Smooth muscle cell (in vitro differentiated cells): ENCODE data around the gene CSTF2. TPM values are rescaled to one million over a fixed set of nuclear protein-coding genes. Genes with fewer than 3 reads are reported as not detected.

Experiments
- DNase-seq: peaks from one replicate; lab custom pipeline; 2025; ENCODE audit not compliant: unreplicated experiment; lab: John Stamatoyannopoulos, UW
- H2AFZ ChIP-seq: fragments of 200-600 bp; sonication (generic); 2 replicates; pipeline ENCODE4 v1.6.0; 2016; ENCODE audit warnings: antibody characterized with exemption, low read depth, mild to moderate bottlenecking
- H3F3A ChIP-seq: fragments of 200-600 bp; sonication (generic); 2 replicates; pipeline ENCODE4 v1.6.0; 2017; ENCODE audit warnings: antibody characterized with exemption, low read depth
- H3K27ac ChIP-seq: fragments of 200-600 bp; sonication (generic); 2 replicates; pipeline ENCODE4 v1.5.1; 2016; ENCODE audit warnings: low read depth, mild to moderate bottlenecking
- H3K27me3 ChIP-seq: fragments of 200-600 bp; sonication (generic); 2 replicates; pipeline ENCODE4 v1.6.1; 2016; ENCODE audit warnings: low read depth, mild to moderate bottlenecking
- H3K36me3 ChIP-seq: fragments of 200-600 bp; sonication (generic); 2 replicates; pipeline ENCODE4 v1.5.1; 2016; ENCODE audit warnings: low read depth
- H3K4me1 ChIP-seq: fragments of 200-600 bp; sonication (generic); 2 replicates; pipeline ENCODE4 v1.5.1; 2016; ENCODE audit warnings: low read depth
- H3K4me2 ChIP-seq: fragments of 200-600 bp; sonication (generic); 2 replicates; pipeline ENCODE4 v1.6.0; 2016; ENCODE audit warnings: mild to moderate bottlenecking
- H3K4me3 ChIP-seq: fragments of 200-600 bp; sonication (generic); 2 replicates; pipeline ENCODE4 v1.5.1; 2016; ENCODE audit warnings: mild to moderate bottlenecking
- H3K79me2 ChIP-seq: fragments of 200-600 bp; sonication (generic); 2 replicates; pipeline ENCODE4 v1.6.0; 2016; ENCODE audit warnings: low read depth, mild to moderate bottlenecking
- H3K9ac ChIP-seq: fragments of 200-600 bp; sonication (generic); 2 replicates; pipeline ENCODE4 v1.6.0; 2016; ENCODE audit warnings: low read depth
- H3K9me3 ChIP-seq: fragments of 200-600 bp; sonication (generic); replicated peaks from 2 replicates; pipeline ENCODE4 v1.5.1; 2016; ENCODE audit warnings: low read depth
- H4K20me1 ChIP-seq: fragments of 200-600 bp; sonication (generic); 2 replicates; pipeline ENCODE4 v1.6.0; 2016; ENCODE audit warnings: low read depth
- WGBS: methylation state at CpG from one replicate; pipeline ENCODE4 v1.1.7; 2016; ENCODE audit warnings: low lambda C conversion rate; 5-methylcytosine and 5-hydroxymethylcytosine counted together
- polyA plus RNA-seq: library from polyadenylated mRNA; unstranded; fragments of >200 nt; fragmentation: Nextera tagmentation; extraction: Ambion mirVana; gene quantifications from 2 replicates; pipeline ENCODE4 v1.2.1, GENCODE V29; 2016
- total RNA-seq: library from RNA; depleted of rRNA; stranded (reverse); fragments of >200 nt; gene quantifications from 2 replicates; pipeline ENCODE4 v1.2.3, GENCODE V29; 2014
- TF ChIP-seq, protein P1 (sequence below): fragments of 200-600 bp; sonication (generic); IDR thresholded peaks from 2 replicates; pipeline ENCODE4 v1.5.1; 2017; ENCODE audit warnings: borderline replicate concordance, mild to moderate bottlenecking, antibody characterized with exemption; ENCODE audit not compliant: insufficient read depth, poor library complexity, severe bottlenecking

CSTF2 gene
- total and polyA plus RNA-seq, 2 experiments from 2014 or later: 16.7 to 23.0 TPM

DNA sequence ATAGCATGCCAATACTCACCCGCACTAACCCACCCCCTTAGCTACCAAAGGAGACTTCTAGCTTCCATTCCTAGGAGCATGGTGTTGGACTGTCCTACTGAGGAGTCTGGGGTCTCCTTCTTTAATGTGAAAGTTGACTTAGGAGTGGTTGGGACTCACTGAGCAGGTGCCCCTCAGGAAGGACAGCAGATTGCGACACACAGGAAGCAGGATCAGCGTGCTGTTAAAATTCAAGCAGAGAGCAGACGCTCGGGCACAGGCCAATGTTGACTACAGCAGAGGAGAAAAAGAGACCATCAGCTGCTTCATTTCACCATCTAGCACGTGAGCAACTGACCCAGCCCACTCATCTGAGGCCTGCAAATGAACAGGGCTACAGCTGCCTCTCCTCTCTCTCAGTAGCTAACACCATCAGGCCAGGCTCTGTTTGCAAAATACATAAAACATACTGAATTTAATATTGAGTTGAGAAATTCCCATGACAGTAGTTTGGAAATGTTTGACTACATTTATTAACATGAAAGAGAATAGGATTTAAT lies 43.2 kb downstream of the CSTF2 start:
- Histone ChIP-seq H3K27me3 (no peaks in the 10 kb centered on the region), H4K20me1 (no peaks in the 10 kb centered on the region), H2AFZ (no peak overlapping the region), H3K27ac (no peak overlapping the region), H3K9ac (no peak overlapping the region), H3K4me1 (no peaks in the 10 kb centered on the region), H3F3A (no peaks in the 10 kb centered on the region), H3K36me3 (no peaks in the 10 kb centered on the region), H3K4me3 (no peak overlapping the region), H3K4me2 (no peak overlapping the region), H3K79me2 (no peaks in the 10 kb centered on the region), H3K9me3 (no peaks in the 10 kb centered on the region)
- TF ChIP-seq, protein P1, sequence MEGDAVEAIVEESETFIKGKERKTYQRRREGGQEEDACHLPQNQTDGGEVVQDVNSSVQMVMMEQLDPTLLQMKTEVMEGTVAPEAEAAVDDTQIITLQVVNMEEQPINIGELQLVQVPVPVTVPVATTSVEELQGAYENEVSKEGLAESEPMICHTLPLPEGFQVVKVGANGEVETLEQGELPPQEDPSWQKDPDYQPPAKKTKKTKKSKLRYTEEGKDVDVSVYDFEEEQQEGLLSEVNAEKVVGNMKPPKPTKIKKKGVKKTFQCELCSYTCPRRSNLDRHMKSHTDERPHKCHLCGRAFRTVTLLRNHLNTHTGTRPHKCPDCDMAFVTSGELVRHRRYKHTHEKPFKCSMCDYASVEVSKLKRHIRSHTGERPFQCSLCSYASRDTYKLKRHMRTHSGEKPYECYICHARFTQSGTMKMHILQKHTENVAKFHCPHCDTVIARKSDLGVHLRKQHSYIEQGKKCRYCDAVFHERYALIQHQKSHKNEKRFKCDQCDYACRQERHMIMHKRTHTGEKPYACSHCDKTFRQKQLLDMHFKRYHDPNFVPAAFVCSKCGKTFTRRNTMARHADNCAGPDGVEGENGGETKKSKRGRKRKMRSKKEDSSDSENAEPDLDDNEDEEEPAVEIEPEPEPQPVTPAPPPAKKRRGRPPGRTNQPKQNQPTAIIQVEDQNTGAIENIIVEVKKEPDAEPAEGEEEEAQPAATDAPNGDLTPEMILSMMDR: no peak
- 65% methylated on average over 6 of the region's 6 CpGs for WGBS
- no peak for DNase-seq

DNA sequence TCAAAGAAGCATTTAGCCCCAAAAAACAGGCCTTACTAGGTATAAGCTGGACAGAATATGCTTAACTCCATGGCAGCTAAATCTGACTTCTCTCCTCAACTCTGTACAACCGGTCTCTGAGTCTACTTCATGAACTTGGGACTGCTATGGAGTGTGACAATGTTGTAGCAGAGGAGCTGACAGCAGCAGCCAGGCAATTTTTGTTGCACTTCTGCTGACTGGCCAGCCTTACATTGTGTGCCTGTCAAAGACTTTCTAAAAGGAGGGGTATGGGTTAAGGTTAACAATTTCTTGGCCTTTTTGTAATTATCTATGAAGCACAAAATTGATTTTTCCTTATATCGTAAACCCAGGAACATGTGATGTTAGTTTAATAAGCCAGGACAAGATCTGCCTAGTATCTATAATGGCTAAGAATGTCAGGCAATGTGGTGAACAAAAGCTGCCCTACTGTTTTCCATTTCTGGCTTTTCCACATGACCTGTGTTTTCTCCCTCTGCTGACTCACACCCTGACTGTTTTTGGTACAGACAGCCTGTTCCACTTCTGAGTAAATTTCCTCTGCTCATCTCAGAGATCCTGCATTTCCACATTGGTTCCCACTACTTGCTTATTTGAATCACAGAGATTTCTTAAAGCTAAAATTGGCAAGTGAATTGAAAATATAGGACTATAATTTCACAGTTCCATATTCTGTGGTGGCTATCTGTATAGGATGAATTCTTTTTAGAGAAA lies 44.6 kb downstream of the CSTF2 start:
- H3F3A ChIP-seq: no peaks in the 10 kb centered on the region
- H3K27me3 ChIP-seq: no peaks in the 10 kb centered on the region
- no peaks in the 10 kb centered on the region for H3K4me1 ChIP-seq
- H3K79me2 ChIP-seq: no peaks in the 10 kb centered on the region
- DNase-seq: no peak
- WGBS: 46% methylated on average over 2 of the region's 2 CpGs
- TF ChIP-seq, protein P1: no peak
- H2AFZ ChIP-seq: no peak overlapping the region
- H3K36me3 ChIP-seq: no peaks in the 10 kb centered on the region
- no peak overlapping the region for H3K4me3 ChIP-seq
- no peaks in the 10 kb centered on the region for H4K20me1 ChIP-seq
- no peak overlapping the region for H3K9ac ChIP-seq
- peak overlapping the region; percentile 30 for H3K27ac ChIP-seq
- no peaks in the 10 kb centered on the region for H3K9me3 ChIP-seq
- H3K4me2 ChIP-seq: no peak overlapping the region

DNA sequence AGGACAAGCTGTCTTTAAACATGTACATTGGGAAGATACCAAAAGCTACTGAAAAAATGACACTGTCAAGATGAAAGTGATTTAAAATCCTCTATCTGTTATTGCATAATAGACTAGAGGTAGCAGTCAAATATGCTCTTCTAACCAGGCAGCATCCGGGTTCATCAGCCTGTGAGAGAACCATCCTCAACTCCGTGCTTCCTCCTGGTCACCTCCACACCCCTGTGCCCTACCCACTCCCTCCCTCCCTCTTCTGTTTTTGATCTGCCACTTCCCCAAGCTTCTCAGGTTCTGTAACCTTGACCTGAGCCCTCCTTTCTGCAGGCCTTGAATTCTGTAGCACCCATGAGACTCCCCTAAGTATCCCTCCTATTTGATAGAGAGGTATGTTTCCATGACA lies 48.1 kb downstream of the CSTF2 start:
- H3F3A ChIP-seq: no peaks in the 10 kb centered on the region
- no peaks in the 10 kb centered on the region for H3K79me2 ChIP-seq
- no peaks in the 10 kb centered on the region for H3K4me1 ChIP-seq
- H3K27me3 ChIP-seq: no peaks in the 10 kb centered on the region
- H3K9me3 ChIP-seq: no peaks in the 10 kb centered on the region
- H3K4me2 ChIP-seq: no peak overlapping the region
- H3K4me3 ChIP-seq: no peak overlapping the region
- no peak overlapping the region for H3K9ac ChIP-seq
- TF ChIP-seq, protein P1: no peak
- no peaks in the 10 kb centered on the region for H4K20me1 ChIP-seq
- H3K27ac ChIP-seq: no peak overlapping the region
- no peak for DNase-seq
- no peaks in the 10 kb centered on the region for H3K36me3 ChIP-seq
- no peak overlapping the region for H2AFZ ChIP-seq
- WGBS: 65% methylated on average over 2 of the region's 2 CpGs

DNA sequence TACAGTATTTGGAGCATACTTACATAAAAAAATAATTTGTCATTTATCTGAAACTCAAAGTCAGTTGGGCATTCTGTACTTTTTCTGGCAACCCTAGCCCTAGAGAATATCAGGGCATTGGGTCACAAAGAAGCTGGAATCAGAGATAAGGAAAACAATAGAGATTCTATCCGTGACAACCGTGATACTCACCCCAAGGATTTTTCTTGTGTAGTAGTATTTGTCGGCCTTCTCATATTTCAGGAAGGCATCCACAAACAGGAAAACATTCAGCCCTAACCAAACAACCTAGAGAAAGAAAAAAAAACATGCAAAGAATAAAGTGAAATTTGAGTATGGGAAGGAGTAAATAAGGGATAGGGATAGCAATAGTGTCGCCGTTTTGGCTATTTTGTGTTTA lies 50.3 kb downstream of the CSTF2 start:
- Histone ChIP-seq H3K4me2 (no peak overlapping the region), H3K27me3 (no peaks in the 10 kb centered on the region), H3K4me1 (no peaks in the 10 kb centered on the region), H3K4me3 (no peak overlapping the region), H4K20me1 (no peaks in the 10 kb centered on the region), H3F3A (no peaks in the 10 kb centered on the region), H2AFZ (no peak overlapping the region), H3K9me3 (no peaks in the 10 kb centered on the region), H3K79me2 (no peaks in the 10 kb centered on the region), H3K36me3 (no peaks in the 10 kb centered on the region), H3K27ac (no peak overlapping the region), H3K9ac (no peak overlapping the region)
- DNase-seq: no peak
- WGBS: 77% methylated on average over 5 of the region's 5 CpGs
- TF ChIP-seq, protein P1: no peak
